ENCODE measurements around the gene PLCL2.

- TF ChIP-seq FOS (IDR thresholded peaks at IDR 0.05; ENCODE audit: borderline replicate concordance, insufficient read depth, low read length) (no peak), EZH2 (IDR thresholded peaks at IDR 0.05; ENCODE audit: borderline replicate concordance, low read depth, low read length, severe bottlenecking) (no peak), POLR2AphosphoS5 (IDR thresholded peaks at IDR 0.05; ENCODE audit: insufficient read depth, low read depth, low read length) (no peak), POLR2A (IDR thresholded peaks at IDR 0.05; ENCODE audit: low read depth, low read length) (no peak), GATA2 (IDR thresholded peaks at IDR 0.05; ENCODE audit: insufficient read depth, insufficient read length, low read depth, low read length) (no peak), MYC (IDR thresholded peaks at IDR 0.05; ENCODE audit: low read depth, low read length) (no peak)
- TF ChIP-seq, protein P1, sequence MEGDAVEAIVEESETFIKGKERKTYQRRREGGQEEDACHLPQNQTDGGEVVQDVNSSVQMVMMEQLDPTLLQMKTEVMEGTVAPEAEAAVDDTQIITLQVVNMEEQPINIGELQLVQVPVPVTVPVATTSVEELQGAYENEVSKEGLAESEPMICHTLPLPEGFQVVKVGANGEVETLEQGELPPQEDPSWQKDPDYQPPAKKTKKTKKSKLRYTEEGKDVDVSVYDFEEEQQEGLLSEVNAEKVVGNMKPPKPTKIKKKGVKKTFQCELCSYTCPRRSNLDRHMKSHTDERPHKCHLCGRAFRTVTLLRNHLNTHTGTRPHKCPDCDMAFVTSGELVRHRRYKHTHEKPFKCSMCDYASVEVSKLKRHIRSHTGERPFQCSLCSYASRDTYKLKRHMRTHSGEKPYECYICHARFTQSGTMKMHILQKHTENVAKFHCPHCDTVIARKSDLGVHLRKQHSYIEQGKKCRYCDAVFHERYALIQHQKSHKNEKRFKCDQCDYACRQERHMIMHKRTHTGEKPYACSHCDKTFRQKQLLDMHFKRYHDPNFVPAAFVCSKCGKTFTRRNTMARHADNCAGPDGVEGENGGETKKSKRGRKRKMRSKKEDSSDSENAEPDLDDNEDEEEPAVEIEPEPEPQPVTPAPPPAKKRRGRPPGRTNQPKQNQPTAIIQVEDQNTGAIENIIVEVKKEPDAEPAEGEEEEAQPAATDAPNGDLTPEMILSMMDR (IDR thresholded peaks at IDR 0.05; ENCODE audit: extremely low read depth in 1 of 2, insufficient read depth in 1 of 2, low read depth in 1 of 2, low read length in 2 of 2), result no peak
These were observed 162.4 kb downstream of the PLCL2 start for GRCh38 chr3:17047162-17047561.
